ENCODE measurements around the gene DRC7.

The DRC7 gene

GRCh38 chr16:57750796-57751538 lies 56.4 kb downstream of the DRC7 start:
- Histone ChIP-seq H3K36me3 (ENCODE audit: control insufficient read depth, insufficient read depth, low read length) (no peaks in the 10 kb centered on the region), H3K27me3 (ENCODE audit: insufficient read depth, low read length, poor library complexity) (no peaks in the 10 kb centered on the region), H3K56ac (ENCODE audit: low read length) (no peak overlapping the region), H2BK15ac (replicated peaks; ENCODE audit: low read depth) (no peak overlapping the region), H2AK5ac (ENCODE audit: low read length) (no peak overlapping the region), H3K18ac (ENCODE audit: low read length) (no peak overlapping the region), H2BK5ac (ENCODE audit: low read length) (no peak overlapping the region), H2BK120ac (ENCODE audit: low read depth, low read length) (no peak overlapping the region), H3K79me2 (ENCODE audit: control insufficient read depth, insufficient read depth, low read length) (no peaks in the 10 kb centered on the region), H4K8ac (ENCODE audit: low read depth, low read length) (no peak overlapping the region), H3K79me1 (ENCODE audit: low read length) (no peaks in the 10 kb centered on the region), H4K5ac (ENCODE audit: low read length) (no peak overlapping the region), H3K4me1 (ENCODE audit: control insufficient read depth, low read depth, low read length) (no peaks in the 10 kb centered on the region), H3K4ac (ENCODE audit: low read depth, low read length) (no peak overlapping the region), H3K27ac (ENCODE audit: low read depth, low read length) (no peak overlapping the region), H3K23ac (ENCODE audit: low read length) (no peak overlapping the region), H3K4me2 (ENCODE audit: low read length) (no peak overlapping the region), H3K4me3 (ENCODE audit: low read length) (no peak overlapping the region), H3K9ac (ENCODE audit: low read length) (no peak overlapping the region)
- no CpG with 5 or more reads among the region's 24 CpGs for WGBS (ENCODE audit: extremely low coverage, insufficient coverage, low lambda C conversion rate)
- no peak for DNase-seq

GRCh38 chr16:57751539-57752202 lies 57.1 kb downstream of the DRC7 start:
- H2BK5ac ChIP-seq (ENCODE audit: low read length) = no peak overlapping the region
- no peak overlapping the region for H2BK15ac ChIP-seq (replicated peaks; ENCODE audit: low read depth)
- WGBS (ENCODE audit: extremely low coverage, insufficient coverage, low lambda C conversion rate) = no CpG with 5 or more reads among the region's 26 CpGs
- no peak overlapping the region for H4K5ac ChIP-seq (ENCODE audit: low read length)
- no peaks in the 10 kb centered on the region for H3K79me1 ChIP-seq (ENCODE audit: low read length)
- DNase-seq = no peak
- H2BK120ac ChIP-seq (ENCODE audit: low read depth, low read length) = no peak overlapping the region
- H3K27ac ChIP-seq (ENCODE audit: low read depth, low read length) = no peak overlapping the region
- no peak overlapping the region for H3K23ac ChIP-seq (ENCODE audit: low read length)
- no peaks in the 10 kb centered on the region for H3K4me1 ChIP-seq (ENCODE audit: control insufficient read depth, low read depth, low read length)
- no peak overlapping the region for H3K4ac ChIP-seq (ENCODE audit: low read depth, low read length)
- H3K79me2 ChIP-seq (ENCODE audit: control insufficient read depth, insufficient read depth, low read length) = no peaks in the 10 kb centered on the region
- H3K18ac ChIP-seq (ENCODE audit: low read length) = no peak overlapping the region
- no peak overlapping the region for H3K9ac ChIP-seq (ENCODE audit: low read length)
- no peak overlapping the region for H3K56ac ChIP-seq (ENCODE audit: low read length)
- H2AK5ac ChIP-seq (ENCODE audit: low read length) = no peak overlapping the region
- no peaks in the 10 kb centered on the region for H3K27me3 ChIP-seq (ENCODE audit: insufficient read depth, low read length, poor library complexity)
- no peak overlapping the region for H4K8ac ChIP-seq (ENCODE audit: low read depth, low read length)
- peaks cover 2% of the 10 kb centered on the region for H3K36me3 ChIP-seq (ENCODE audit: control insufficient read depth, insufficient read depth, low read length)
- no peak overlapping the region for H3K4me2 ChIP-seq (ENCODE audit: low read length)
- no peak overlapping the region for H3K4me3 ChIP-seq (ENCODE audit: low read length)

GRCh38 chr16:57752203-57752580 lies 57.6 kb downstream of the DRC7 start:
- H4K8ac ChIP-seq (ENCODE audit: low read depth, low read length) = no peak overlapping the region
- no peak for DNase-seq
- H3K27ac ChIP-seq (ENCODE audit: low read depth, low read length) = no peak overlapping the region
- H2BK120ac ChIP-seq (ENCODE audit: low read depth, low read length) = no peak overlapping the region
- no peaks in the 10 kb centered on the region for H3K27me3 ChIP-seq (ENCODE audit: insufficient read depth, low read length, poor library complexity)
- peaks cover 2% of the 10 kb centered on the region for H3K36me3 ChIP-seq (ENCODE audit: control insufficient read depth, insufficient read depth, low read length)
- no peak overlapping the region for H3K4ac ChIP-seq (ENCODE audit: low read depth, low read length)
- H4K5ac ChIP-seq (ENCODE audit: low read length) = no peak overlapping the region
- no CpG with 5 or more reads among the region's 6 CpGs for WGBS (ENCODE audit: extremely low coverage, insufficient coverage, low lambda C conversion rate)
- no peak overlapping the region for H2BK15ac ChIP-seq (replicated peaks; ENCODE audit: low read depth)
- no peak overlapping the region for H3K4me3 ChIP-seq (ENCODE audit: low read length)
- no peak overlapping the region for H3K56ac ChIP-seq (ENCODE audit: low read length)
- H2BK5ac ChIP-seq (ENCODE audit: low read length) = no peak overlapping the region
- H3K9ac ChIP-seq (ENCODE audit: low read length) = no peak overlapping the region
- H3K79me1 ChIP-seq (ENCODE audit: low read length) = no peaks in the 10 kb centered on the region
- H3K4me1 ChIP-seq (ENCODE audit: control insufficient read depth, low read depth, low read length) = no peaks in the 10 kb centered on the region
- no peaks in the 10 kb centered on the region for H3K79me2 ChIP-seq (ENCODE audit: control insufficient read depth, insufficient read depth, low read length)
- no peak overlapping the region for H3K4me2 ChIP-seq (ENCODE audit: low read length)
- H3K18ac ChIP-seq (ENCODE audit: low read length) = no peak overlapping the region
- H2AK5ac ChIP-seq (ENCODE audit: low read length) = no peak overlapping the region
- H3K23ac ChIP-seq (ENCODE audit: low read length) = no peak overlapping the region

GRCh38 chr16:57752581-57753447 lies 58.2 kb downstream of the DRC7 start:
- Histone ChIP-seq H3K27ac (ENCODE audit: low read depth, low read length) (no peak overlapping the region), H3K36me3 (ENCODE audit: control insufficient read depth, insufficient read depth, low read length) (peaks cover 3% of the 10 kb centered on the region), H3K27me3 (ENCODE audit: insufficient read depth, low read length, poor library complexity) (no peaks in the 10 kb centered on the region), H3K79me2 (ENCODE audit: control insufficient read depth, insufficient read depth, low read length) (no peaks in the 10 kb centered on the region), H3K4me3 (ENCODE audit: low read length) (no peak overlapping the region), H3K56ac (ENCODE audit: low read length) (no peak overlapping the region), H4K5ac (ENCODE audit: low read length) (no peak overlapping the region), H3K4me2 (ENCODE audit: low read length) (no peak overlapping the region), H3K79me1 (ENCODE audit: low read length) (no peaks in the 10 kb centered on the region), H3K18ac (ENCODE audit: low read length) (no peak overlapping the region), H2BK120ac (ENCODE audit: low read depth, low read length) (no peak overlapping the region), H2BK5ac (ENCODE audit: low read length) (no peak overlapping the region), H3K4me1 (ENCODE audit: control insufficient read depth, low read depth, low read length) (no peaks in the 10 kb centered on the region), H4K8ac (ENCODE audit: low read depth, low read length) (no peak overlapping the region), H3K9ac (ENCODE audit: low read length) (no peak overlapping the region), H2BK15ac (replicated peaks; ENCODE audit: low read depth) (no peak overlapping the region), H3K4ac (ENCODE audit: low read depth, low read length) (no peak overlapping the region), H3K23ac (ENCODE audit: low read length) (no peak overlapping the region), H2AK5ac (ENCODE audit: low read length) (no peak overlapping the region)
- no peak for DNase-seq
- WGBS (ENCODE audit: extremely low coverage, insufficient coverage, low lambda C conversion rate) = no CpG with 5 or more reads among the region's 44 CpGs

- no peak overlapping the region for H3K23ac ChIP-seq (ENCODE audit: low read length)
- peaks cover 5% of the 10 kb centered on the region for H3K36me3 ChIP-seq (ENCODE audit: control insufficient read depth, insufficient read depth, low read length)
- H3K4me2 ChIP-seq (ENCODE audit: low read length) = no peak overlapping the region
Observed at GRCh38 chr16:57753448-57754353, 59.1 kb downstream of the DRC7 start.

More at GRCh38 chr16:57753448-57754353, 59.1 kb downstream of the DRC7 start:
- Histone ChIP-seq H2BK5ac (ENCODE audit: low read length) (no peak overlapping the region), H3K4ac (ENCODE audit: low read depth, low read length) (no peak overlapping the region), H3K18ac (ENCODE audit: low read length) (no peak overlapping the region), H4K8ac (ENCODE audit: low read depth, low read length) (no peak overlapping the region), H2AK5ac (ENCODE audit: low read length) (no peak overlapping the region), H3K27me3 (ENCODE audit: insufficient read depth, low read length, poor library complexity) (no peaks in the 10 kb centered on the region), H3K4me3 (ENCODE audit: low read length) (no peak overlapping the region), H3K27ac (ENCODE audit: low read depth, low read length) (no peak overlapping the region), H4K5ac (ENCODE audit: low read length) (no peak overlapping the region), H3K79me2 (ENCODE audit: control insufficient read depth, insufficient read depth, low read length) (no peaks in the 10 kb centered on the region), H3K9ac (ENCODE audit: low read length) (no peak overlapping the region), H3K4me1 (ENCODE audit: control insufficient read depth, low read depth, low read length) (no peaks in the 10 kb centered on the region), H3K79me1 (ENCODE audit: low read length) (no peaks in the 10 kb centered on the region), H2BK120ac (ENCODE audit: low read depth, low read length) (no peak overlapping the region), H2BK15ac (replicated peaks; ENCODE audit: low read depth) (no peak overlapping the region), H3K56ac (ENCODE audit: low read length) (no peak overlapping the region)
- DNase-seq = no peak
- no CpG with 5 or more reads among the region's 32 CpGs for WGBS (ENCODE audit: extremely low coverage, insufficient coverage, low lambda C conversion rate)
